Neural progenitor cell (in vitro differentiated cells): ENCODE measurements around the gene SFTPD.

Experiments
- CTCF ChIP-seq: fragments of 200-600 bp; sonication (generic); IDR thresholded peaks from 2 replicates; pipeline ENCODE4 v1.5.1; 2017; ENCODE audit warnings: antibody characterized with exemption, mild to moderate bottlenecking
- EZH2 ChIP-seq: fragments of 200-600 bp; sonication (generic); IDR thresholded peaks from 2 replicates; pipeline ENCODE4 v1.6.1; 2017; ENCODE audit warnings: antibody characterized with exemption, mild to moderate bottlenecking, moderate library complexity

- no peak for TF ChIP-seq CTCF
- no peak for TF ChIP-seq EZH2
These were observed 12.0 kb downstream of the SFTPD start for GRCh38 chr10:79936625-79937615.
